HPDE6-E6E7 (cell line): Measurements from ENCODE around the gene RTN4RL1.
"Not testable (repeated sequence)": the region's sequence is repeated elsewhere in the genome, so short reads cannot be mapped to it uniquely, and the experiment has no call there.

Source experiments
- DNase-seq: peaks from one replicate; pipeline ENCODE4 v3.0.0; 2011; ENCODE audit warnings: missing footprints; ENCODE audit errors: extremely low spot score

RTN4RL1 gene

DNA sequence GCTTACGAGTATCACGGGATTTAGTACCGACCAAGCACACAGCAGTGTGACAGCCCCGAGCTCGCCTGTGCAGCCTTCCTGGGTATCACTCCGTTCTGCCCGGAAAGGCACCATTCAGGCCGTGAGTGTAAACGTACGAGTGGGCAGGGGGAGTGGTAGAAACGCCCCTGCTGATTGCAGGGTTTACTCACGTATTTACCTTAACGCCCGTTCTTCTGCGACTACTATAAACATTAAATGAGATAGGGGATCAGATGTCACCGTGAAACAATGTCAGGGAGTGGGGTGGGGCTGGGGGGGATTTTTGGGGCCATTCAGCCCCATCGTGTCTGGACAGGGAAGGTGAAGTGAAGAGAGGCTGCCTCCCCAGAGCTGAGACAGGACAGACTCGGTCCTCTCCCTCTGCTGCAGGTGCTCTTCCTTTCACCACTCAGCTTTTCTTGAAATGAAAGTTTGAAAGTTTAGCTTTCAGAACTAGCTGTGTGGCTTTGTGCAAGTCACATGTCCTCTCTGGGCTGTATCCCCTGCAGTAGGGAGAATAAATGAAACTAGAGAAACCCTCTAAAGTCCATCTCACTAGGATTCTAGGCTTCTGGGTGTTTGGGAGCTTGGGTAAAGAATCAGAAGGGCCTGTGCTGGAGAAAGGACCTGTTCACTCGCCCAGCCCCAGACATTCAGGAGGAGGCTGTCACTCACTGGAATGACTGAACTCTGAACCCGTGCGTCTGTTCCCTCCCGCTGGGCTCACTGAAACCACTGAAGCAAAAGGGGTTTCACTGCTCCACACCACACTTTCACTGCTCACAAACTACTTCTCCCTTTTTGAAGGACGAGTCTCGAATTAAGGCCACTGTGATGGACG is 128.7 kb downstream of the RTN4RL1 start:
- DNase-seq: no peak

- DNase-seq: not testable (repeated sequence)
Observed at GRCh38 chr17:1895479-1895878, 129.7 kb downstream of the RTN4RL1 start.

- no peak for DNase-seq
Observed at GRCh38 chr17:1894753-1895339, 130.3 kb downstream of the RTN4RL1 start.

- no peak for DNase-seq
Observed at GRCh38 chr17:1890758-1891450, 134.2 kb downstream of the RTN4RL1 start.

GRCh38 chr17:1888741-1889140 is 136.4 kb downstream of the RTN4RL1 start:
- DNase-seq: no peak
